DMS114 treated with DMSO at 0.1 percent for 48 hours (cell line): Measurements from ENCODE around the gene ANKFY1.
"Not testable (repeated sequence)": the region's sequence is repeated elsewhere in the genome, so short reads cannot be mapped to it uniquely, and the experiment has no call there.

Experiments
- DNase-seq: peaks from one replicate; lab custom pipeline; 2025; ENCODE audit not compliant: unreplicated experiment; lab: John Stamatoyannopoulos, UW

The ANKFY1 gene

GRCh38 chr17:4219241-4219640, 44.5 kb downstream of the ANKFY1 start:
- DNase-seq = no peak

GRCh38 chr17:4215882-4216570, 47.8 kb downstream of the ANKFY1 start:
- no peak for DNase-seq

GRCh38 chr17:4214157-4214556, 49.6 kb downstream of the ANKFY1 start:
- no peak for DNase-seq

- no peak for DNase-seq
These were observed 54.2 kb downstream of the ANKFY1 start for GRCh38 chr17:4209611-4210010.

GRCh38 chr17:4208238-4208637, 55.5 kb downstream of the ANKFY1 start:
- DNase-seq = no peak

- DNase-seq = no peak
These were observed 56.8 kb downstream of the ANKFY1 start for GRCh38 chr17:4206962-4207361.

GRCh38 chr17:4205917-4206316, 57.9 kb downstream of the ANKFY1 start:
- DNase-seq = no peak

- no peak for DNase-seq
These were observed 59.0 kb downstream of the ANKFY1 start for GRCh38 chr17:4204710-4205173.

GRCh38 chr17:4204190-4204589, 59.6 kb downstream of the ANKFY1 start:
- DNase-seq = no peak

GRCh38 chr17:4201226-4201625, 62.6 kb downstream of the ANKFY1 start:
- DNase-seq = no peak

GRCh38 chr17:4199818-4200402, 63.9 kb downstream of the ANKFY1 start:
- DNase-seq = peak; percentile 19

GRCh38 chr17:4198995-4199394, 64.8 kb downstream of the ANKFY1 start:
- no peak for DNase-seq

GRCh38 chr17:4195306-4195705, 68.5 kb downstream of the ANKFY1 start:
- no peak for DNase-seq

GRCh38 chr17:4194796-4195195, 69.0 kb downstream of the ANKFY1 start:
- no peak for DNase-seq

- DNase-seq = not testable (repeated sequence)
These were observed 73.0 kb downstream of the ANKFY1 start for GRCh38 chr17:4190791-4191190.

GRCh38 chr17:4189280-4189679, 74.5 kb downstream of the ANKFY1 start:
- DNase-seq = no peak

GRCh38 chr17:4188076-4188475, 75.7 kb downstream of the ANKFY1 start:
- DNase-seq = no peak

- no peak for DNase-seq
These were observed 76.7 kb downstream of the ANKFY1 start for GRCh38 chr17:4187076-4187475.

- DNase-seq = no peak
These were observed 77.4 kb downstream of the ANKFY1 start for GRCh38 chr17:4186357-4186881.

- no peak for DNase-seq
These were observed 78.1 kb downstream of the ANKFY1 start for GRCh38 chr17:4185656-4186055.

GRCh38 chr17:4184811-4185210, 79.0 kb downstream of the ANKFY1 start:
- no peak for DNase-seq

- no peak for DNase-seq
These were observed 81.7 kb downstream of the ANKFY1 start for GRCh38 chr17:4182043-4182442.

- DNase-seq = no peak
These were observed 83.0 kb downstream of the ANKFY1 start for GRCh38 chr17:4180791-4181190.
